ENCODE data around the gene ROS1. TPM values are rescaled to one million over a fixed set of nuclear protein-coding genes. Genes with fewer than 3 reads are reported as not detected.

The ROS1 gene
- total RNA-seq, 4 donors from 2014 or later, result under 0.01 to 0.06 TPM; not detected in 2

DNA sequence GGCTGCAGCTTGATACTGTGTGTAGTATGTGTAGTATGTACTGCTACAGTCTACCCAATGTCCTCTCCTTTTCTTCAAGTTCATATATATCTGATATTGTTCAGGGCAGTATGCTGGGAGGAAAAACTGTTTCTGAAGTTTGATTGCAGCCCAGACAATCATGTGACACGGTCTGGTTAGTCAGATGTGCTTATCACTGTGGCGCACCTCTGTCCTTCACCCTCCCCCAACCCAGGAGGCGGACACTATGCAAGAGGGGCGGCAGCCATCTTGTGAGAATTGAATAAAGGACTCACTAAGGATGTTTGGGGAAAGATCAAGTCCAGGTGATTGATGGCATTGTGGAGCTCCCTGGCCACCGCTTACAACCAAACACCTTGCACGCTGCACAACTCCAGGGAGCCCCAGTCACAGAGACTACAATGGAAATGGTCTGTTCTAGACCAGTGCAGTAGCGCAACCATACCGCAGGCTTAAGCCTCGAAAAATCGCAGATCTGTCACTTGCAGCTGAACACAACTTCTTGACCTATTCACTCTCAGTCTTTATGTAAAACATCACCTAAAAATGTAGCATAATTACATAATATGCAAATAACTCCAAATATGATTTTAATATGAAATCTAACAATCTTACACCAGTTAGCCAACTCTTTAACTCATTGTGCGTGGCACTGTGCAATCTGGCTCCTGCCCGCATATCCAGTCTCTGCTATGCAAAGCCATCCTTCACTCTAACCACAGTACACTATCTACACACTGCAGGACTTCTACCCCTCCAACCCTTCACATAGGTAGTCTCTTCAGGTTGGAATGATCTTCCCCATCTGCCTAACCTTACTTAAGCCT, 81.1 kb downstream of the ROS1 start:
- intact Hi-C loops (cut with DNase I), result loop anchor here (5.0 to 10.0 kb wide), 3 partner anchors 100 to 263 kb away; no protein-coding TSS in a partner anchor
- Histone ChIP-seq H3K27me3 (peaks cover 0 to 11% (median 0%) of the 10 kb centered on the region in 4 donors), H3K36me3 (no peaks in the 10 kb centered on the region), H3K27ac (replicated peaks in 1 of 4) (no peak overlapping the region), H3K9me3 (no peaks in the 10 kb centered on the region), H3K4me3 (no peak overlapping the region), H3K4me1 (no peaks in the 10 kb centered on the region)
- no peak for DNase-seq (ENCODE audit: extremely low spot score)
- TF ChIP-seq POLR2A (IDR thresholded peaks at IDR 0.05; ENCODE audit: low read depth), result no peak
- TF ChIP-seq EP300 (IDR thresholded peaks at IDR 0.05), result no peak
- TF ChIP-seq, protein P1, sequence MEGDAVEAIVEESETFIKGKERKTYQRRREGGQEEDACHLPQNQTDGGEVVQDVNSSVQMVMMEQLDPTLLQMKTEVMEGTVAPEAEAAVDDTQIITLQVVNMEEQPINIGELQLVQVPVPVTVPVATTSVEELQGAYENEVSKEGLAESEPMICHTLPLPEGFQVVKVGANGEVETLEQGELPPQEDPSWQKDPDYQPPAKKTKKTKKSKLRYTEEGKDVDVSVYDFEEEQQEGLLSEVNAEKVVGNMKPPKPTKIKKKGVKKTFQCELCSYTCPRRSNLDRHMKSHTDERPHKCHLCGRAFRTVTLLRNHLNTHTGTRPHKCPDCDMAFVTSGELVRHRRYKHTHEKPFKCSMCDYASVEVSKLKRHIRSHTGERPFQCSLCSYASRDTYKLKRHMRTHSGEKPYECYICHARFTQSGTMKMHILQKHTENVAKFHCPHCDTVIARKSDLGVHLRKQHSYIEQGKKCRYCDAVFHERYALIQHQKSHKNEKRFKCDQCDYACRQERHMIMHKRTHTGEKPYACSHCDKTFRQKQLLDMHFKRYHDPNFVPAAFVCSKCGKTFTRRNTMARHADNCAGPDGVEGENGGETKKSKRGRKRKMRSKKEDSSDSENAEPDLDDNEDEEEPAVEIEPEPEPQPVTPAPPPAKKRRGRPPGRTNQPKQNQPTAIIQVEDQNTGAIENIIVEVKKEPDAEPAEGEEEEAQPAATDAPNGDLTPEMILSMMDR (IDR thresholded peaks at IDR 0.05), result no peak
- TF ChIP-seq POLR2AphosphoS5 (IDR thresholded peaks at IDR 0.05), result no peak
- 83% methylated on average over 12 of the region's 12 CpGs for WGBS

DNA sequence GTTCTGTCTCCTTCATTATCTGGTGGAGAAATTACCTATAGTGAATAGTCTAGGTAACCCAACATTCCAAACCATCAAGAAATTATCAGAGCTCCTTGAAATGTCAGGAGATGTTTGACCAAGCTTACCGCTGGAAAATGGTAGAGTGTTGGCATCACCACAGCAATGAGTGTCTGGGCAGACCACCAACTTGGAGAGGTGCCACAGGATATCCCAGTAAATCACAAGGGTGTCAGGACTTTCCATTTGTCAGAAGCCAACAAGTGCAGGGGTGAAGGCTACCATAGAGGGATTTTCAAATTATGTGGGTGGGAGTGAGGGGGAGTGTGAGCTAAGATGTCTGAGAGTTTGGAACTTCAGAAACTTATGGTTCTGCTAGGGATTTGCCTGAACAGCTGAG, 87.2 kb downstream of the ROS1 start:
- no peaks in the 10 kb centered on the region for H3K4me1 ChIP-seq
- H3K9me3 ChIP-seq, result no peaks in the 10 kb centered on the region
- H3K27ac ChIP-seq (replicated peaks in 1 of 4), result no peak overlapping the region
- 56% methylated on average over 1 of the region's 1 CpG for WGBS
- no peak overlapping the region for H3K4me3 ChIP-seq
- intact Hi-C loops (cut with DNase I), result no loop called here
- DNase-seq (ENCODE audit: extremely low spot score), result no peak
- no peak for TF ChIP-seq POLR2A (IDR thresholded peaks at IDR 0.05; ENCODE audit: low read depth)
- no peaks in the 10 kb centered on the region for H3K27me3 ChIP-seq
- no peaks in the 10 kb centered on the region for H3K36me3 ChIP-seq

DNA sequence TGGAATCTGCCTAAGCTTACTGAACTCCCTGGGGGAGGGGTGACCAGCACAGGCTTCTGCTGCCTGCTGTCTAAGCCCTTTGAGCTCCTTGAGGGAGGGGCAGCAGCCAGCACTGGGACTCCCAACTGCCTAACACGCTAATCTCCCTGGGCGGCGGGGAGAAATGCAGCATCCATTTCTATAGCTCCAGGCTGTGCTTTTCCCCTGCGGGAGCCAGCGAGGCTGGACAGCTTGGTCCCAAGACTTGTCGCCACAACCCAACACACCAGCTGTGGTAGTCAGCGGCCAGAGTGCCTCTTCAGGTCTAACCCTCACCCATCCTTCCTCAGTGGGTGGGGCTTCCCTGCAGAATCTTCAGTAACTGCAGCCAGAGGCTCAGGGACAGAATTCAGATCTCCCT, 95.8 kb downstream of the ROS1 start:
- Histone ChIP-seq H3K27ac (replicated peaks in 1 of 4) (no peak overlapping the region), H3K9me3 (no peaks in the 10 kb centered on the region), H3K4me1 (no peaks in the 10 kb centered on the region), H3K4me3 (no peak overlapping the region), H3K27me3 (no peaks in the 10 kb centered on the region), H3K36me3 (no peaks in the 10 kb centered on the region)
- intact Hi-C loops (cut with DNase I), result no loop called here
- 91% methylated on average over 6 of the region's 7 CpGs for WGBS
- TF ChIP-seq POLR2A (IDR thresholded peaks at IDR 0.05; ENCODE audit: low read depth) (no peak), POLR2AphosphoS5 (IDR thresholded peaks at IDR 0.05) (no peak), EP300 (IDR thresholded peaks at IDR 0.05) (no peak)
- TF ChIP-seq, protein P1 (IDR thresholded peaks at IDR 0.05), result no peak
- no peak for DNase-seq (ENCODE audit: extremely low spot score)

DNA sequence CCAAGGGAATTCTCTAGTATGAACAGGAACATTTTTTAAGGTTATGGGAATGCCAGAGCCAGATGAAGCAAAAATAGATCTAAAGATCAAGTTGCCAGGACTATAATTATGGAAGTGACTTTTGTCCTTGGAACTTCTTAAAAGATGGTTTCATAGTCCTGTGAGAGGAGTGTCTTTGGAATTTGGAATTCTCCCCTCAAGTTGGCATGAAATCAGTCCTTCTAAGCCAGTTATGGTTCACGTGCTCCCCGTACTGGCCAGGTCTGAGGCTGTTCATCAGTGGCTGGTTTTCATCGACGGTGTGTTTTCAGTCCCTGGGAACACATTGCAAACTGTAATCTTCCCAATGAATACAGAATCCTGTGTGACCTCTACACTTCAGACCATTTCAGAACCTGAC, 97.2 kb downstream of the ROS1 start:
- Histone ChIP-seq H3K27me3 (no peaks in the 10 kb centered on the region), H3K36me3 (no peaks in the 10 kb centered on the region), H3K9me3 (no peaks in the 10 kb centered on the region), H3K4me3 (no peak overlapping the region), H3K27ac (replicated peaks in 1 of 4) (no peak overlapping the region), H3K4me1 (no peaks in the 10 kb centered on the region)
- TF ChIP-seq EP300 (IDR thresholded peaks at IDR 0.05) (no peak), POLR2A (IDR thresholded peaks at IDR 0.05; ENCODE audit: low read depth) (no peak)
- TF ChIP-seq, protein P1 (IDR thresholded peaks at IDR 0.05), result no peak
- no peak for DNase-seq (ENCODE audit: extremely low spot score)
- intact Hi-C loops (cut with DNase I), result no loop called here
- 76% methylated on average over 4 of the region's 4 CpGs for WGBS

DNA sequence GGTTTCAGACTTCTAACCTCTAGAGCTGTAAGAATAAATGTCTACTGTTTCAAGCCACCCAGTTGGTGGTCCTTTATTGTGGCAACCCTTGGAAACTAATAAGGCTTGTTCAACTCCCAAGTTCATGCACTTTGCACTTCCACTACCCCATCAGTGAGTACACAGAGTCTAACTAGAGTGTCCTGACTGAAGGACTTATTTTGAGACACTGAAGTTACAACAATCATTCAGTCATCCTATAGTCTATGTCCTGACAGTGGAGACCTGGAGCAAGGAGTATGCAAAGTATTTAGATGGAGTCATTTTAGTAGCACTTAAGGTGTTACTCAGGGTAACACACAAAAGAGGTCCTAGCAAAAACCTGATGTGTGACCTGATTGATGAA, 97.7 kb downstream of the ROS1 start:
- no peak overlapping the region for H3K27ac ChIP-seq (replicated peaks in 1 of 4)

More for the DNA sequence above, 97.7 kb downstream of the ROS1 start:
- no peaks in the 10 kb centered on the region for H3K9me3 ChIP-seq
- H3K36me3 ChIP-seq, result no peaks in the 10 kb centered on the region
- H3K4me3 ChIP-seq, result no peak overlapping the region
- TF ChIP-seq EP300 (IDR thresholded peaks at IDR 0.05), result no peak
- no peak for TF ChIP-seq POLR2A (IDR thresholded peaks at IDR 0.05; ENCODE audit: low read depth)
- TF ChIP-seq, protein P1 (IDR thresholded peaks at IDR 0.05), result no peak
- no peak for TF ChIP-seq POLR2AphosphoS5 (IDR thresholded peaks at IDR 0.05)
- H3K4me1 ChIP-seq, result no peaks in the 10 kb centered on the region
- no peaks in the 10 kb centered on the region for H3K27me3 ChIP-seq
- intact Hi-C loops (cut with DNase I), result no loop called here
- no peak for DNase-seq (ENCODE audit: extremely low spot score)
